Measurements from ENCODE around the gene PRR4.

The PRR4 gene

DNA sequence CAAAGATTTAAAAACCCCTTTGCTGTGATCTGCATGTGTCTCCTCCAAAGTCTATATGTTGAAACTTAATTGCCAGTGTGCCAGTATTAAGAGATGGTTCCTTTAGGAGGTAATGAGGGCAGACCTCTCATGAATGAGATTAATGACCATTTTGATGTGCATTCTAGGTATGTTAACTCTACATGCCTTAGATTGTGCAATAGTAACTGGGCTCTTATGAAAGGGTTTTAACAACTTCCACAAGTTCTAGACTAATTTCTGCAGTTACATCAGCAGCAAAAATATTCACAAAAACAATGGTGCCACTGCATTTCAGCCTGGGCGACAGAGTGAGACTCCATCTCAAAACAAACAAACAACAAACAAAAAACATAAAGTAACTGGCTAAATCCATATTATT lies 19.3 kb downstream of the PRR4 start:
- H3K36me3 ChIP-seq: no peaks in the 10 kb centered on the region
- H3K27ac ChIP-seq: no peak overlapping the region
- no peak overlapping the region for H3K4me3 ChIP-seq
- no peaks in the 10 kb centered on the region for H3K9me3 ChIP-seq
- TF ChIP-seq, protein P1, sequence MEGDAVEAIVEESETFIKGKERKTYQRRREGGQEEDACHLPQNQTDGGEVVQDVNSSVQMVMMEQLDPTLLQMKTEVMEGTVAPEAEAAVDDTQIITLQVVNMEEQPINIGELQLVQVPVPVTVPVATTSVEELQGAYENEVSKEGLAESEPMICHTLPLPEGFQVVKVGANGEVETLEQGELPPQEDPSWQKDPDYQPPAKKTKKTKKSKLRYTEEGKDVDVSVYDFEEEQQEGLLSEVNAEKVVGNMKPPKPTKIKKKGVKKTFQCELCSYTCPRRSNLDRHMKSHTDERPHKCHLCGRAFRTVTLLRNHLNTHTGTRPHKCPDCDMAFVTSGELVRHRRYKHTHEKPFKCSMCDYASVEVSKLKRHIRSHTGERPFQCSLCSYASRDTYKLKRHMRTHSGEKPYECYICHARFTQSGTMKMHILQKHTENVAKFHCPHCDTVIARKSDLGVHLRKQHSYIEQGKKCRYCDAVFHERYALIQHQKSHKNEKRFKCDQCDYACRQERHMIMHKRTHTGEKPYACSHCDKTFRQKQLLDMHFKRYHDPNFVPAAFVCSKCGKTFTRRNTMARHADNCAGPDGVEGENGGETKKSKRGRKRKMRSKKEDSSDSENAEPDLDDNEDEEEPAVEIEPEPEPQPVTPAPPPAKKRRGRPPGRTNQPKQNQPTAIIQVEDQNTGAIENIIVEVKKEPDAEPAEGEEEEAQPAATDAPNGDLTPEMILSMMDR (IDR thresholded peaks at IDR 0.05): no peak
- intact Hi-C loops (cut with DNase I; ENCODE audit: low total_unique reads): no loop called here
- no peaks in the 10 kb centered on the region for H3K27me3 ChIP-seq
- DNase-seq: no peak
- H3K4me1 ChIP-seq: no peaks in the 10 kb centered on the region

DNA sequence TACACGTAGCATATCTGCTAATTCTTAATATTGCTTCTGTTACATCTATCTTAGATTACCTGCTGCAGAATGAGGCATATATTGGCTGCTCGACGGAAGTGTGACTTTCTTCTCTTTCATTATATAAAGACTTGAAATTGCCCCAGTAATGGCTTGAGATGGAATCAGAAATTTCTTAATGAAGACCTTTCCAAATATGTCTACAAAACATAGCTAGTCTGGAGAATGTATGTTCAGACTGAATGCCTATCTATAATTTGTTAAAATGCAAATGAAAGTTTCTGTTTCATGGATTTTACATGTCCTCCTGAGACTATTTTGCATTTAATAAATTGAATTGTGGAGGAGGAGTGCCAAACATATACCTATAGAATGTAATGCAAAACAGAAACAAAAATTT lies 23.0 kb downstream of the PRR4 start, which contains the start of gene TAS2R10:
TAS2R10 (minus strand) TSS at position 101 of the 400 bp plus-strand sequence; CDS start at position 12, 89 bp downstream.
- Histone ChIP-seq H3K9me3 (no peaks in the 10 kb centered on the region), H3K4me3 (no peak within 1 kb of the TSS), H3K36me3 (no peaks in the 10 kb centered on the region), H3K27me3 (no peaks in the 10 kb centered on the region), H3K4me1 (no peaks in the 10 kb centered on the region), H3K27ac (no peak within 1 kb of the TSS)
- no peak for DNase-seq
- intact Hi-C loops (cut with DNase I; ENCODE audit: low total_unique reads): no loop called here
- TF ChIP-seq, protein P1 (IDR thresholded peaks at IDR 0.05): no peak

DNA sequence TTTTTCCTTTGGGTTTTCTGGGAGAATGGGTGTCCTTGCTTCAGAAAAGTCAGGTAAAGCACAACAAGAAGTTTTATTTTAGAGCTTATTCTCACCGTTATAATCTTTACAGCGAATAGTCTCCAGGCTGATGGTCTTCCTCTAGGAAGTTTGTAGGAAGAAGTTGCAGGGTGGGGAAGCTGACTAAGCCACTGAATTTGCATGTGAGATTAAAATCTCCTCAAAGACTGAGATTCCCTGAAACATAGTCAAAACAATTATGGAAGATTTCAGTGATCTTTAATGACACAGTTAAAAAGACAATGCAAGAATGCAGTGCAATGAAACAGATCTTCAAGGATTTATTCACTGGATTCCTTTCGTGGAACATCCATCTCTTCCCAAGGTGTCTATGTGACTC lies 24.3 kb downstream of the PRR4 start:
- H3K36me3 ChIP-seq: no peaks in the 10 kb centered on the region
- H3K4me3 ChIP-seq: no peak overlapping the region
- H3K4me1 ChIP-seq: no peaks in the 10 kb centered on the region
- no peaks in the 10 kb centered on the region for H3K9me3 ChIP-seq
- intact Hi-C loops (cut with DNase I; ENCODE audit: low total_unique reads): no loop called here
- no peaks in the 10 kb centered on the region for H3K27me3 ChIP-seq
- no peak overlapping the region for H3K27ac ChIP-seq
- TF ChIP-seq, protein P1 (IDR thresholded peaks at IDR 0.05): no peak
- DNase-seq: no peak

DNA sequence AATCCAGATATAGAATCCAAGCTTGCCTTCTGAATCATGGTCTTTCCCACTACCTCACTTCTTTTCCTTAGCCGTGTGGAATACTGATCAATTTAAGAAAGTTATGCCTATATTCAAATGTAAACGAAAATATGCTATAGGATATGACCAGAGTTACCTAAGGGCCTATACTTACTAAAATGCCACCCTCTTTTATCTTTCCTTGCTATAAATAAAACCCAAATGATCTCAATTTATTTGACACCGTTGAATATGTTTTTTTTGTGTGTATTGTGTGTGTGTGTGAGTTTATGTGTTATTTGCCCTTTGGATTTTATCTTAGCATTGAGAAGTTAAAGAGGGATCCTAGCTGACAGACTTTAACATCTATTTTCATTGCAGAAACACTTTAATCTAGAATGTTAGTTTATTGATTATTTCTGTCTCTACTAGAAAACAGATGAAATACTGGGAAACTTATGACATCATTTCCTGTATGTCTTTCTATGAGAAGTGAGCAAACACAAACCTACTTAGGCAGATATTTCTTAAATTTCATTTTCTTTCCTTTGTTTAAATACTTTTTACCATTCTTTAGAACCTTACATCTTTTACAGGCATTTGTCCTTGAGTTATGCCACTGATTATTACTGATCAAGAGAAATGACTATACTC lies 37.3 kb downstream of the PRR4 start:
- TF ChIP-seq, protein P1 (IDR thresholded peaks at IDR 0.05): no peak
- H3K27ac ChIP-seq: no peak overlapping the region
- intact Hi-C loops (cut with DNase I; ENCODE audit: low total_unique reads): no loop called here

DNA sequence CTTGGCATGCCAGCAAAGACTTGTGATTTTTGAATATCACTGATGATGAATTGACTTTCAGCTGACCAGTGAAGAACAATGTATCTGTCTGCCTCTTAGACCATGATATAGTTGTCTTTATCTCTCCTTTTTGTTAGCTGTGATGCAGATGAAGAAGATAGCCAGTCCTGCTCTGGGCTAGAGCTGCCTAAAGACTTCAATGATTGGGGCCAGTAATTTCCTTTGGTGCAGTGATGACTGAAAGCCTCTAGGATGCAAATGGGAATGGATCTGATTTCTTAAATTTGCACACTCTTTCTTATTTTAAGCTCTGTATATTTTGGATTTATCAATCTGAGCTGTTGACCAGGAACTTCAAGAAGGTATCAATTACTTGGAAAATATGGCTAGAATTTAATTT lies 39.2 kb downstream of the PRR4 start, which contains the start of gene TAS2R9:
TAS2R9 (minus strand) TSS at position 101 of the 400 bp plus-strand sequence; CDS start at position 8, 93 bp downstream.
- Histone ChIP-seq H3K4me3 (no peak within 1 kb of the TSS), H3K27ac (no peak within 1 kb of the TSS), H3K9me3 (no peaks in the 10 kb centered on the region), H3K36me3 (no peaks in the 10 kb centered on the region), H3K27me3 (no peaks in the 10 kb centered on the region), H3K4me1 (no peaks in the 10 kb centered on the region)
- TF ChIP-seq, protein P1 (IDR thresholded peaks at IDR 0.05): no peak
- DNase-seq: no peak
- intact Hi-C loops (cut with DNase I; ENCODE audit: low total_unique reads): no loop called here

More for the DNA sequence above, 37.3 kb downstream of the PRR4 start:
- DNase-seq: no peak
- Histone ChIP-seq H3K9me3 (no peaks in the 10 kb centered on the region), H3K4me3 (no peak overlapping the region), H3K4me1 (no peaks in the 10 kb centered on the region), H3K27me3 (no peaks in the 10 kb centered on the region), H3K36me3 (no peaks in the 10 kb centered on the region)

Data from tibial artery (tissue), 4 donors.